GM21576 (cell line): ENCODE measurements around the gene FZD1.
A peak's percentile ranks its signal among the peaks of the same experiment; 100 is the strongest.

Experiments
- ATAC-seq: cut with Tn5 transposase; IDR thresholded peaks from one replicate; pipeline ENCODE4 v1.9.1; 2021; ENCODE audit warnings: mild to moderate bottlenecking, moderate library complexity; ENCODE audit not compliant: unreplicated experiment

The FZD1 gene

GRCh38 chr7:91264046-91264923, at the start of gene FZD1:
FZD1 (plus strand) TSS chr7:91264433; CDS start chr7:91264881, 448 bp downstream.
- peak; percentile 89 for ATAC-seq

- no peak for ATAC-seq
These were observed 37.8 kb upstream of the FZD1 start for GRCh38 chr7:91226411-91226810.

DNA sequence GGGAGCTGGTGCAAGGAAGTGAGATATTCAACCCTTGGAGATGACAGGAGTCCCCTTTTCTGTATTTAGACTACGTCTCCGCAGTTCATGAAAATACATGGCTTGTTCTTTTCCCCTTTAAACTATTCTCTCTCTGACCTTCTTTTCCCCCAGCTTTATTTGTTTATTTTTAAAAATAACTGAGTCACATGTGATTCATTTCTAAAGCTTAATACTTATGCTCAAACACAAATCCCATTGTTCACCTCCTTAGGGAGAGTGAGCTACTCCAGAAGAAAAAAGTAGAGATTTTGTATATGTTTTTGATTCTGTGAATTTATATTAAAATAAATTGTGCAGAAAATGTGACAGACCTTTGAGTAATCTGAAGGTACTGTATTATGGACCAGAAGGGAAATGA, 35.9 kb upstream of the FZD1 start:
- ATAC-seq = no peak

GRCh38 chr7:91228927-91229558, 35.2 kb upstream of the FZD1 start:
- ATAC-seq = no peak

- no peak for ATAC-seq
These were observed 34.1 kb upstream of the FZD1 start for GRCh38 chr7:91230100-91230499.

- no peak for ATAC-seq
These were observed 33.7 kb upstream of the FZD1 start for GRCh38 chr7:91230503-91230902.

DNA sequence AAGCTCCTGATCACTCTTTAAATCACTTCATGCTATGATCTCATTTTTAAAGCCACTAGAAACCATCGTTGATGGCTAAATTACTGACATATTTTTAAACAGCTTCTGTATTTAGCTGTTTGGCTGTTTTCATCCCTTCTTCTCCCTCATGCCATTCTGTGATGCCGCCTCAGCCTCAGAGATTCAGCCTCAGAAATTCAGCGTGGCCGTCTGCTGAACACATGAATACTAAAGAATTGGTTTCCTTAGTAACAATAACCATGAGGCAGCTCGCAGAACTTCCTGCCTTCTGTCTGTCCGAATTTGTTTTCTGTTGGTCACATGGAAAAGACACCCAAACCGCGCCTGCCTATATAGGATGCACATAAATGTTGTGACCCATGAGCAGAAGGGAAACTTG, 31.0 kb upstream of the FZD1 start:
- ATAC-seq = no peak

- no peak for ATAC-seq
These were observed 28.9 kb upstream of the FZD1 start for GRCh38 chr7:91235211-91235832.

- ATAC-seq = no peak
These were observed 25.0 kb upstream of the FZD1 start for GRCh38 chr7:91239171-91239604.

- ATAC-seq = no peak
These were observed 24.5 kb upstream of the FZD1 start for GRCh38 chr7:91239772-91240171.

- no peak for ATAC-seq
These were observed 23.8 kb upstream of the FZD1 start for GRCh38 chr7:91240376-91240941.

DNA sequence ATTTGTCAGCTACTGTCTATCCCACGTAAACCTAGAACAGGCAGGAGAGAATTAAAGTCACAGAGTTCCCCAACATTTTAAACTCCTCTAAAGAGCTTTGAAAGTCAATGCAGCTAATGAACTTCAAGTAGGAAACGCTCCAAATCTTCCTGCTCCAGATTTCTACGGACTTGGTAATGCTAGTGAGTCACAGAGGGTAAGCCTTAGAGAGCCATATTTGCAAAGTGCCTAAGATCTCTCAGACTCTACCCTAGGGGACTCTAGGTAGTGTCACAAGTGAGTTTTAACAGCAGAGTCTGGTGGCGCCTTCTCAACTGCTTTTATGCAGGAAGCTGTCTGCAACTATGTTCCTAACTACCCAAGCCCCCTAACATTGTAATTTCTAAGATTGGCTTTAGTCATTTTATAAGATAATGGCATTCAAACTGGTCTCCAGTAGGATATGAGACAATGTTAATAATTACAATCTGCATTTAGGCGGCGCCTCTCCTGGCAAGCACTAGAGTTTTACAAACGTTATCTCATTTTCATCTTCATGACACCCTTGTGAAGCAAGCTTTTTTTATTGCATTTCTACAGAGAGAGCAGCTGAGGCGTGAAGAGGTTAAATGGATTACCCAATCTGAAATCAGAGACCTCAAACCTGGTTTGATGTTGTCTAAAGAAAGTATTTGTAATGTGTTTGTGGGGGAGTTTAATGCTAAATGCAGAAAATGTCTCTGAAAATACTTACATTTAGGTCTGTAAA, 22.0 kb upstream of the FZD1 start:
- no peak for ATAC-seq

DNA sequence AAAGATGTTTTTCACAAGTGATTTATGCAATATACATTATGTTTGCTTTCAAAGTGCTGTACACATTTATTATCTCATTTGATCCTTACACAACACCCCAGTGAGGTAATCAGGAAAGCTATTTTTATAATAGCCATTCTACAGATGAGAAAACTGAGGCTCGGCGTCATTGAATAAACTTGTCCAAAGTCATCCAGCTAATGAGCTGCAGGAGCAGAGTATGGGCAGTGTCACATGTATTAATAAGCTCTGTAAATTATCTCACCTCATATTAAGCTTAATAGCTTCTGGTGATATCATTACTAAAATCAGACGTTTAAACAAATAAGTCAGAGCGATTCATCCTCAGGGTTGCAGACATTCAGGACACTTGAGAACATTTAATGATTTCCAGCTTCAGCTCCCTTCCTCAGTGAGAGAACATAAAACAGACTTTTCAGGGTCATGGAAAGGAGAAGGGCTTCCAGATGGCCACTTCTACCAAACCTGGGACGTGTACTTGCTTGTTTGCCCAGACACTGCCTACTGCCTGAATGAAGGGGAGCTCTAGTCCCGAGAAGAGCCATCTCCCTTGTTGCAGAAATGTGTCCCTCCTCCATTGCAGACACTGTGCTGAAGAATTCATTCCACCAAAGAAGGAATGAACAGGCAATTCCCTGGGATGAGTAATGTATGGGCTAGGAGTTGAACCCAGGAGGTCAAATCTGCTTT, 20.5 kb upstream of the FZD1 start:
- ATAC-seq = no peak

GRCh38 chr7:91247500-91247899, 16.7 kb upstream of the FZD1 start:
- no peak for ATAC-seq

GRCh38 chr7:91248996-91249395, 15.2 kb upstream of the FZD1 start:
- ATAC-seq = no peak

GRCh38 chr7:91249506-91250233, 14.6 kb upstream of the FZD1 start:
- no peak for ATAC-seq

DNA sequence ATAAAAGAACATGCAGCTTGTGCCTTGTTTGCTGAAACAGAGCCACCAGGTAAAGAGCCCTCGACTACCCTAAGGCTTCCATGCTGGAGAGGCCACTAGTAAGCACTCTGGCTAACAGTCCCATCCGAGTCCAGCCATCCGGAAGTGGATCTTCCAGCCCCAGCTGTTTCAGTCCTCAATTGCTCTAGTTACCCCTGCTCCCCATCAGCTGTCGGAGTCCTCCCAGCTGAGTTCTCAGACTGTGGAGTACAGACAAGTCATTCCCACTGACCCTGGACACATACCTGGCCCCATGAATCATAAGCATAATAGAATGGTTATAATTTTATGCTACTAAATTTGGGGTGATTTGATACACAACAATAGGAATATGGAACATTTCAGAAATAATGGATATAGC, 13.5 kb upstream of the FZD1 start:
- no peak for ATAC-seq

DNA sequence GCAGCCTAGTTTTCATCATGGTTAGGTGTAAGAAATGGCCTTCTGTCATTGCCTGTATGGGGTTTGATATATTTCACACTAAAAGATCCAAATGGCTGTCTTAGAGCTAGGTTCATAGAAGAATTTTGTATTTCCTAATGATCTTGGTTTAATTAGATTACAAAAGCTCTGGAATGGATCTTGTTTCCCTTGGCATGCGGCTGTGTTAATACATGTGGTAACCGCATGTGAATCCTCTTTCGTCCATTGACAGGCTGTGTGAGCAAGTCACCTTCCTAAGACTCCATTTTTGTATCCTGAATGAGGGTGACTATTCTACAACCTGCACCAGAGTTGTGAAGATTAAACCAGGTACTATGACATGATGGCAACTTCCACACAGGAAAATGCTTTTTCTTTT, 12.4 kb upstream of the FZD1 start:
- ATAC-seq = no peak

DNA sequence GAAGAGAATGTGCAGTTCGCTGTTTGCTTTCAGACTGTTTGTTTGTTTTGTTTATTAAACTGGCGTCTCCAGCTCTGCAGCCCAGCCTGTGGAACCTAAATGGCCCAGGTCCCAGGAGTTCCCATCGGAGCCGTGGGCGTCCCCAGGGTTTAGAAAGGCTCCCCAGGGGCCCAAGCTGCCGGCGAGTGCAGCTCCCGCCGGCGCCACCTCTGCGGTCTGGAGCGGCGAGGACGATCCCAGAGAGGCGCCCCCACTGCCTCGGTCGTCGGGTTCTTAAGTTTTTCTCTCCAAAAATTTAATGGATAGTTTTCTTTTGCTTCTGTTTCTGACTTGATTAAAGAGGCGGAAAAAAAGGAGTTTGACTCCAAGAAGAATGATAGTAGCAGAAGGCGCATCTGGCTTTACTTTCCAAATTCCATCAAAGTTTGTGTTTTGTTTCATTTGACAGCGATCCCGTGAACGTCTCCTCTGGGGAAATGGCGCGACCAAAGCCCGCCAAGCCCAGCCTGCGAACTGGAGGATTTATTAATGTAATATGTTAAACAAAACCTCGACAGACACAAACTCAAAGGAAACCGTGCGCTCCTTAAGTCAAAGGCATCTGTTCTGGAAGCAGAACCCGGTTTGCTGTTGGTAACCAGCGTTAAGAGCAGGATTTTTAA, 718 bp upstream of the FZD1 start:
- ATAC-seq = no peak
